Measurements from ENCODE around the gene SPATA2. TPM values are rescaled to one million over a fixed set of nuclear protein-coding genes. Genes with fewer than 3 reads are reported as not detected.
A peak's percentile ranks its signal among the peaks of the same experiment; 100 is the strongest.

Gene SPATA2
- total RNA-seq, 1 donor from 2014 or later: 4.0 TPM

- H4K20me1 ChIP-seq (ENCODE audit: low read depth): no peaks in the 10 kb centered on the region
- TF ChIP-seq EZH2phosphoT487 (IDR thresholded peaks at IDR 0.05) (no peak), EZH2 (IDR thresholded peaks at IDR 0.05) (no peak), CTCF (IDR thresholded peaks at IDR 0.05) (no peak)
- H3F3A ChIP-seq (ENCODE audit: low read depth): peaks cover 3% of the 10 kb centered on the region
- H3K27me3 ChIP-seq: no peaks in the 10 kb centered on the region
- H3K9me3 ChIP-seq (ENCODE audit: low read depth): no peaks in the 10 kb centered on the region
- H3K4me1 ChIP-seq: peaks cover 16% of the 10 kb centered on the region
- no peaks in the 10 kb centered on the region for H3K36me3 Mint-ChIP-seq
- H3K4me2 ChIP-seq: no peak overlapping the region
- H3K27ac Mint-ChIP-seq: no peak overlapping the region
- no peak overlapping the region for H3K4me3 ChIP-seq
- H3K79me2 ChIP-seq (ENCODE audit: low read depth): no peaks in the 10 kb centered on the region
- no peak for DNase-seq (ENCODE audit: low spot score)
- H3K9ac ChIP-seq: no peak overlapping the region
- no peaks in the 10 kb centered on the region for H3K36me3 ChIP-seq
- no peak overlapping the region for H2AFZ ChIP-seq (replicated peaks)
- H3K9me3 Mint-ChIP-seq: no peaks in the 10 kb centered on the region
- H3K27ac ChIP-seq: no peak overlapping the region
- peaks cover 42% of the 10 kb centered on the region for H3K4me1 Mint-ChIP-seq
- no peak overlapping the region for H3K4me3 Mint-ChIP-seq
- peaks cover 10% of the 10 kb centered on the region for H3K27me3 Mint-ChIP-seq (ENCODE audit: insufficient read depth, low read depth)
These were observed 21.3 kb downstream of the SPATA2 start for GRCh38 chr20:49894073-49894470.

- peaks cover 48% of the 10 kb centered on the region for H3K4me1 Mint-ChIP-seq
- Histone ChIP-seq H3K9ac (no peak overlapping the region), H3K4me2 (no peak overlapping the region), H3K27me3 (no peaks in the 10 kb centered on the region), H3K4me3 (no peak overlapping the region), H3K4me1 (peaks cover 21% of the 10 kb centered on the region), H4K20me1 (ENCODE audit: low read depth) (no peaks in the 10 kb centered on the region), H3K9me3 (ENCODE audit: low read depth) (no peaks in the 10 kb centered on the region), H3K27ac (no peak overlapping the region), H3K36me3 (no peaks in the 10 kb centered on the region), H2AFZ (replicated peaks) (no peak overlapping the region), H3K79me2 (ENCODE audit: low read depth) (no peaks in the 10 kb centered on the region), H3F3A (ENCODE audit: low read depth) (peaks cover 3% of the 10 kb centered on the region)
- no peaks in the 10 kb centered on the region for H3K9me3 Mint-ChIP-seq
- H3K36me3 Mint-ChIP-seq: no peaks in the 10 kb centered on the region
- peak overlapping the region; percentile 75 for H3K27ac Mint-ChIP-seq
- no peak overlapping the region for H3K4me3 Mint-ChIP-seq
- no peak for DNase-seq (ENCODE audit: low spot score)
- H3K27me3 Mint-ChIP-seq (ENCODE audit: insufficient read depth, low read depth): peaks cover 14% of the 10 kb centered on the region
- no peak for TF ChIP-seq CTCF (IDR thresholded peaks at IDR 0.05)
- TF ChIP-seq EZH2phosphoT487 (IDR thresholded peaks at IDR 0.05): no peak
- no peak for TF ChIP-seq EZH2 (IDR thresholded peaks at IDR 0.05)
These were observed 21.9 kb downstream of the SPATA2 start for GRCh38 chr20:49893242-49894072.

- Mint-ChIP-seq H3K27ac (peak overlapping the region; percentile 75), H3K36me3 (no peaks in the 10 kb centered on the region), H3K4me3 (no peak overlapping the region), H3K4me1 (peaks cover 52% of the 10 kb centered on the region), H3K27me3 (ENCODE audit: insufficient read depth, low read depth) (peaks cover 14% of the 10 kb centered on the region), H3K9me3 (no peaks in the 10 kb centered on the region)
- Histone ChIP-seq H3K9me3 (ENCODE audit: low read depth) (no peaks in the 10 kb centered on the region), H3K27me3 (no peaks in the 10 kb centered on the region), H3F3A (ENCODE audit: low read depth) (peaks cover 3% of the 10 kb centered on the region), H3K9ac (no peak overlapping the region), H3K27ac (no peak overlapping the region), H4K20me1 (ENCODE audit: low read depth) (no peaks in the 10 kb centered on the region), H3K4me2 (no peak overlapping the region), H3K36me3 (no peaks in the 10 kb centered on the region), H3K4me1 (peaks cover 21% of the 10 kb centered on the region), H2AFZ (replicated peaks) (no peak overlapping the region), H3K4me3 (no peak overlapping the region), H3K79me2 (ENCODE audit: low read depth) (no peaks in the 10 kb centered on the region)
- DNase-seq (ENCODE audit: low spot score): no peak
- TF ChIP-seq EZH2phosphoT487 (IDR thresholded peaks at IDR 0.05) (no peak), EZH2 (IDR thresholded peaks at IDR 0.05) (no peak), CTCF (IDR thresholded peaks at IDR 0.05) (no peak)
These were observed 22.5 kb downstream of the SPATA2 start for GRCh38 chr20:49892817-49893216.
